ENCODE data around the gene BIRC2.

Gene BIRC2

GRCh38 chr11:102346748-102347461 is at the start of gene BIRC2:
TSS of gene BIRC2 (plus strand) at chr11:102347214. CDS start at chr11:102349855, 2,641 bp downstream.
- DNase-seq (ENCODE audit: low read depth in 2 of 2) = peak; percentile 90 to 91

DNA sequence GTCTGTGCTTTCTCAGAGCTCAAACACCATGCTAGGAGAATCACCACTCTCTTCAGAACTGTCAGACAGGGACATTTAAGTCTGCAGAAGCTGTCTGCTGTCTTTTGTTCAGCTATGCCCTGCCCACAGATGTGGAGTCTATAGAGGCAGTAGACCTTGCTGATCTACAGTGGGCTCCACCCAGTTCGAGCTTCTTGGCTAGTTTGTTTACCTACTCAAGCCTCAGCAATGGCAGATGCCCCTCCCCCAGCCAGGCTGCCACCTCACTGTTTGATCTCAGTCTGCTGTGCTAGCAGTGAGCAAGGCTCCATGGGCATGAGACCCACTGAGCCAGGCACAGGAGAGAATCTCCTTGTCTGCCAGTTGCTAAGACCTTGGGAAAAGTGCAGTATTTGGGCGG is 46.2 kb upstream of the BIRC2 start:
- peak in 1 of 2 donors; percentile 12 for DNase-seq (ENCODE audit: low read depth in 2 of 2)

GRCh38 chr11:102302241-102302640 is 44.8 kb upstream of the BIRC2 start:
- no peak for DNase-seq (ENCODE audit: low read depth in 2 of 2)

GRCh38 chr11:102304686-102305085 is 42.3 kb upstream of the BIRC2 start:
- no peak for DNase-seq (ENCODE audit: low read depth in 2 of 2)

- DNase-seq (ENCODE audit: low read depth in 2 of 2) = no peak
Observed at GRCh38 chr11:102305352-102306047, 41.5 kb upstream of the BIRC2 start.

- no peak for DNase-seq (ENCODE audit: low read depth in 2 of 2)
Observed at GRCh38 chr11:102306048-102306597, 40.9 kb upstream of the BIRC2 start.

DNA sequence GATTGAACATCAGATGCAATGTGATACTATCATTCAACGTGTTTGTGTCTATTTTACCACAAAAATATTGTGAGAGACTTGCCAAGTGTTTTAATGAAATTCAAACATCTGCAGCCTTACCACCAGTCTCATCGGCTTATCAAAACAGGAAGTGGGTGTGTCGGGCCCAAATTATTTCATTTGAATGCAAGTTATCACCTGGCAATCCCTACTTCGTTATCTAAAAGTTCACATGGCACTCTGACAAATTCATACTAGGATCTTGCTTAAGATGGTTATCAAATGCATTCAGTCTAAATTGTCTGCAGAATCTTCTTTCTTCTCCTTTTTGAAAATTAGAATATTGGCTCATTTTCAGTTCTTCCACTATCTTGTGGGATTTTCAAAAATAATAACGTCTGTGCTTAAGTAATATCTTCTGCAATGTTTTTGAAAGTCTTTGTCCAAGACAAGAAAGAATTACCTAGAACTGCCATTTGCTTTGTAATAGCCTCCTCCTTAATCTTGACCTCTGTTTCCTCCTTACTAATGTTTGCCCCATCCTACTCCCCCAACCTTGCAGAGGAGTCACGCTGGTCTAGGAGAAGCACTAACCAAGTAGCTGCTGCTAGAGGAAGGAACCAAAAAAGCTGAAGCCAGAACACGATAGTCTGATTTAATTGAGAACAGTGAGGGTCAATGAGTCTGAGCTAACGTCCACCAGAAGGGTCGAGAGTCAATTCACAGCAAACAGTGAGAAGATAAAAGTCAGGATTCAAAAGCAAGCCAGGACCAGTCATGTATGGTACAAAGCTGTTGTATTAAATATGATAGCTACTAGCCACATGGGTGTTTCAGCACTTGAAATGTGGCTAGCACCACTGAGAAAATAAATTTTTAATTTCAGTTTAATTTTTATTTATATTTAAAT is 39.9 kb upstream of the BIRC2 start:
- DNase-seq (ENCODE audit: low read depth in 2 of 2) = no peak

- DNase-seq (ENCODE audit: low read depth in 2 of 2) = no peak
Observed at GRCh38 chr11:102307727-102308038, 39.3 kb upstream of the BIRC2 start.

DNA sequence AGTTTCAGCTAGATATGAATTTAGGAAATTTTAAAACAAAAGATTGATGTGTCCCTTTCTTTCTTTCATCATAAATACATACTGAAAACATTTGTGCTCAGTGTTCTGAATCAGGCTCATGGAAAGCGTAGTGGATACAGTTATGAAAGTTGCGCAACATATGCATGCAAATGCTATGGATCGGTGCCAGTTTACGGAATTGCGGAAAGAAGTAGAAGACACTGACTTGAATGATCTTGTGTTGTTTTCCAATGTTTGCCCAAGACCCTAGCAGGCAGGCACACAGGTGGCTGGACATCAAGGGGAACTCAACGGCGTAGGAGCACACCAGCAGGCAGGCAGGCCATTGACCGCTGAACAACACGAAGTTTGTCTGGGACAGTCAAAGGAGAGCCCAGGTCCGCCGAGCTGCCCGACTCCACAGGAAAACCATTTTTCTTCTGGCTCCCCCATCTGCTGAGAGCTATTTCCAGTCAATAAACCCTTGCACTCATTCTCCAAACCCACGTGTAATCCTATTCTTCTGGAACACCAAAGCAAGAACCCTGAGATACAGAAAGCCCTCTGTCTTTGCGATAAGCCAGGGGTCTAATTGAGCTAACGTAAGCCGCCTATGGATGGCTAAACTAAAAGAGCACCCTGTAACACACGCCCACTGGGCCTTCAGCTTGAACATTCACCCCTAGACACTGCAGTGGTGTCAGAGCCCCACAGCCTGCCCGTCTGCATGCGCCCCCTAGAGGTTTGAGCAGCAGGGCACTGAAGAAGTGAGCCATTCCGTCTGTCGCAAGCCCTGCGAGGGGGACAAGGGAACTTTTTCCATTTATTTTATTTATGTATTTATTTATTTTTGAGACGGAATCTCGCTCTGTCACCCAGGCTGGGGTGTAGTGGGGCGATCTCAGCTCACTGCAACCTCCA is 37.1 kb upstream of the BIRC2 start:
- no peak for DNase-seq (ENCODE audit: low read depth in 2 of 2)

DNA sequence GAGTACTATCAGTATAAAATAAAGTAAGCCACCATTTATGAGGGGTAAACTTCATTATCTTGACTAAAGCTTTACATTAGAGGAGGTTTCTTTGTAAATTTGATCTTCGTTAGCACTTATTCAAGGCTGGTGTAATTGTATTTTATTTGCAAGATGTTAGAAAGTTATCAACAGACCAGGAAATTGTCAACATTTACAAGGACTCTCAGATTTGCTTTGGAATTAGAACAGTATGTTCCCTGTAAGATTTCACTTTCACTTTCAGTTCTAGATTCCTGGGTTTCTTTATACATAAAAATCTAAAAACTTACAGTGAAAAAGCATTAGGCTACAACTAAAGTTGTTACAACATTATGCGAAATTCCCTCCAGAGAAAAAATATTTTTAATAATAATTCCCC is 34.3 kb upstream of the BIRC2 start:
- DNase-seq (ENCODE audit: low read depth in 2 of 2) = no peak

- no peak for DNase-seq (ENCODE audit: low read depth in 2 of 2)
Observed at GRCh38 chr11:102313238-102313940, 33.6 kb upstream of the BIRC2 start.

- DNase-seq (ENCODE audit: low read depth in 2 of 2) = no peak
Observed at GRCh38 chr11:102314784-102315183, 32.2 kb upstream of the BIRC2 start.

DNA sequence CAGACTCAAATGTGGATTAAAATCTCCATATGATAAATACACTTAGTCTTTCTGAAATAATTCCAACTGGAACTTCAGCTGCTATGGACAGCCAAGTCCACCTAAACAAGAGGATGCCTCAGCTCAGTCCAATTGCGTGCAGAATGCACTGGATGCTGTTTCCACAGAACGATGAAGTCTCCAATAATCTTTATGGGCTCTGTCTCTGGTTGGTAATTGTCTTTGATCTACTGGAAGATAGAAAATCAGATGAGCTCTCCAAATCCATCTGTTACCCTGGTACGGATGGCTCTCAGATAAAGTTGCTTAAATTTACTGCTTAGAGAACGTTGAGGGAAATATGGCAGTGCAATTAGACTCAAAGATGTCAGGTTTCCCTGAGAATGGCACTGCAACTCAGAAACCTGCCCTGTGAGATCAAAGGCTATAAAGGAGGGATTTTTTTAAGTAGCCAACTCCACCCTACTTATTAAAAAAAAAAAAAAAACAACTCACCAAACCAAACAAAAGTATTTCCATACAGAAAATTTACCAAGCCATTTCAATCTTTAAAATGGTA is 30.6 kb upstream of the BIRC2 start:
- DNase-seq (ENCODE audit: low read depth in 2 of 2) = no peak

DNA sequence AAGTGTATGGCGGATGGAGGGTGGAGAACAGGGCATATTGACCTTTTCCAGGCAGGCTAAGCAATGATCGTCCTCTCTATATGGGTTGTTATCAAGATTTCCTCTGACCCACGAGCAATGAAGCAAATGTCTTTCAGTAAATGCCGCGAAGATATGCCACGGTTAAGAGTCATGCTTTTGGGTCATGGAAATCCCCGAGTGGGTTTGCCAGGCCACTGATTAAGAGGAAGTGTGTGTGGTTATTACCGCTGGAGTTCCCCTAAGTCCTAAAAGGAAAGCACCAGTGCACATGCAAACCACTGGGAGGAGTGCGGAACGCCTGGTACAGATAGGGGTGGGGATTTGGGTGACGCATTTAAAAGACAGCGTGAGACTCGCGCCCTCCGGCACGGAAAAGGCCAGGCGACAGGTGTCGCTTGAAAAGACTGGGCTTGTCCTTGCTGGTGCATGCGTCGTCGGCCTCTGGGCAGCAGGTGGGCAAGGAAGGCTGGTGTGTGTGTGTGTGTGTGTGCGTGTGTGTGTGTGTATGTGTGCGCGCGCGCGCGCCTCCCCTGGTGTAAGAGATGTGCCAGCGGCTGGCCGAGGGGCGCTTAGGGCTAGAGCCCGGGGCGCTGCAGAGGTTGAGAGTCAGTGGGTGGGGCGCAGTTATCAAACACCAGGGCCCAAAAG is 29.8 kb upstream of the BIRC2 start, which contains the start of gene BIRC3:
Gene BIRC3, plus strand, starts transcription at position 386 of the 669 bp plus-strand sequence. CDS start 7,026 bp downstream, outside the sequence.
- DNase-seq (ENCODE audit: low read depth in 2 of 2) = peak; percentile 76 to 80

DNA sequence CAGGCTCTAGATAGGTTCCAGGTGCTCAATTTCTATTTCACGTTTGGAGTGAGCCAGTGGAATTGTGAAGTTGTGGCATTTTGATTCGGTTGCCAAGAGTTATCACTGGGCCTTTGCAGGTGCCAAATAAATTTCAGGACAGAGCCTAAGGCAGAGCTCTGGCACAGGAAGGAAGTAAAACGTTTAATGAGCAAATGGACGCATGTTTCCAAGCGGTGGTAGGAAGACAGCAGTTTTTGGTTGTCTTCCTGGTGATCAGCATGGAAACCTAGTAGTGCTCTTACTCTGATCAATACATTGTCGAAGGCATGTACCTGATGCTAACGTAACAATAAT is 29.3 kb upstream of the BIRC2 start:
- no peak for DNase-seq (ENCODE audit: low read depth in 2 of 2)

DNA sequence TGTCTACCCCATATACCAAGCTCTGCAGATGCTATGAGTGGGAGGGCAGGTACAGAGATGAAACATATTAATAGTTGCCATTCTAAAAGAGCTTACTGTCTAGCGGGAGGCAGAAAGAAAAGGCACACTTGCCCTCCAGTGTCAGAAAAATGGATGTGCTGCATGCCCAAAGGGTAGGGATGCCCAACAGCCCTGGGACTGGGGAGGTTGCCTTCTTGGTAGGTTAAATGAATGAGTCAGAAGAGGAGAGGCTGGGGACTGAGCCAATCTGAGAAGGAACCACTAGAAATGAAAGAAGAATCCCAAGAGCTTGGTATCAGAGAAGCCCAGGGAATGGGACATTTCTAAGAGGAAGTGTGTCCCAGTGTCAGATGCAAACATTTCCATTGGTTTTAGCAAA is 28.5 kb upstream of the BIRC2 start:
- DNase-seq (ENCODE audit: low read depth in 2 of 2) = peak in 1 of 2 donors; percentile 33

DNA sequence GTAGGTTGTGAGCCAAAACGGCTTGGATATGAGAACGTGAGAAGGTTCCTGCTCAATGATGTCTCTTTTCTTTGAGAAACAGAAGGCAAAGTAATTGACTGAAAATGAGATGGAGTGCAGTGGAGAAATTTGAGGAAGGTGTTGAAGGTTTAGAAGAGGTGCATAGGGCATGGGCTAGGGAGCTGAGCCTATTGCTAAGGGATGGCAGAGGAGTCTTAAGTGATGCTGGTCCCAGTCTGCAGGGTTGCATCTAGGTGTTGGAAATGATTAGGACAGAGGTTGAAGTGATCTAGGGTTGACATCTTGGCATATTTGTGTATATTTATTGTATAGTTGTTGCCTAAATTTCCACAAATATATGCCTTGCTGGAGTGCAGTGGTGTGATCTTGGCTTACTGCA is 27.5 kb upstream of the BIRC2 start:
- no peak for DNase-seq (ENCODE audit: low read depth in 2 of 2)

- no peak for DNase-seq (ENCODE audit: low read depth in 2 of 2)
Observed at GRCh38 chr11:102320188-102320587, 26.8 kb upstream of the BIRC2 start.

DNA sequence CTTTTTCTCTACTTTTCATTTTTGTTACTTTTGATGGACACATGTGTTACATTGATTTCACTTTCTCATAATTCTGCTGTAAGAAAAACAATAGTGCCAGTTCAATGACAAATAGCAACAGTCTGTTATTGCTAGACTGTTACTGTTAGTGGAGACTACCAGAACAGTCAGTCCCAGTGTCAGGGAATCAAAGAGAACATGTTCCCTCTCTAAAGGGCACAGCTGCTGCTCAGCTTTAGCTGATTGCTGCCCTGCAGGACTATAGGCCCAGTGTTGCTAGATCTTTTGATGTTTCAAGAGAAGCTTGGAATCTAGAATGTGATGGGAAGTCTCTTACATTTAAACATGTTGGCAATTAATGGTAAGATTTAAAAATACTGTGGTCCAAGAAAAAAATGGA is 26.3 kb upstream of the BIRC2 start:
- no peak for DNase-seq (ENCODE audit: low read depth in 2 of 2)

DNA sequence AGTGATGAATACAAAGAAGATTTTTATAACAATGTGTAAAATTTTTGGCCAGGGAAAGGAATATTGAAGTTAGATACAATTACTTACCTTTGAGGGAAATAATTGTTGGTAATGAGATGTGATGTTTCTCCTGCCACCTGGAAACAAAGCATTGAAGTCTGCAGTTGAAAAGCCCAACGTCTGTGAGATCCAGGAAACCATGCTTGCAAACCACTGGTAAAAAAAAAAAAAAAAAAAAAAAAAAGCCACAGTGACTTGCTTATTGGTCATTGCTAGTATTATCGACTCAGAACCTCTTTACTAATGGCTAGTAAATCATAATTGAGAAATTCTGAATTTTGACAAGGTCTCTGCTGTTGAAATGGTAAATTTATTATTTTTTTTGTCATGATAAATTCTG is 24.5 kb upstream of the BIRC2 start:
- no peak for DNase-seq (ENCODE audit: low read depth in 2 of 2)
